Aortic smooth muscle cell (primary cell): Measurements from ENCODE around the gene PPP1R14D. TPM values are rescaled to one million over a fixed set of nuclear protein-coding genes. Genes with fewer than 3 reads are reported as not detected.

ENCODE experiments used
- total RNA-seq: library from RNA; depleted of rRNA; stranded (reverse); fragments of >200 nt; gene quantifications from 2 replicates; pipeline ENCODE4 v1.2.3, GENCODE V29; 2014

PPP1R14D gene, protein sequence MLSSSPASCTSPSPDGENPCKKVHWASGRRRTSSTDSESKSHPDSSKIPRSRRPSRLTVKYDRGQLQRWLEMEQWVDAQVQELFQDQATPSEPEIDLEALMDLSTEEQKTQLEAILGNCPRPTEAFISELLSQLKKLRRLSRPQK
- total RNA-seq, result not detected in 2 replicates

DNA sequence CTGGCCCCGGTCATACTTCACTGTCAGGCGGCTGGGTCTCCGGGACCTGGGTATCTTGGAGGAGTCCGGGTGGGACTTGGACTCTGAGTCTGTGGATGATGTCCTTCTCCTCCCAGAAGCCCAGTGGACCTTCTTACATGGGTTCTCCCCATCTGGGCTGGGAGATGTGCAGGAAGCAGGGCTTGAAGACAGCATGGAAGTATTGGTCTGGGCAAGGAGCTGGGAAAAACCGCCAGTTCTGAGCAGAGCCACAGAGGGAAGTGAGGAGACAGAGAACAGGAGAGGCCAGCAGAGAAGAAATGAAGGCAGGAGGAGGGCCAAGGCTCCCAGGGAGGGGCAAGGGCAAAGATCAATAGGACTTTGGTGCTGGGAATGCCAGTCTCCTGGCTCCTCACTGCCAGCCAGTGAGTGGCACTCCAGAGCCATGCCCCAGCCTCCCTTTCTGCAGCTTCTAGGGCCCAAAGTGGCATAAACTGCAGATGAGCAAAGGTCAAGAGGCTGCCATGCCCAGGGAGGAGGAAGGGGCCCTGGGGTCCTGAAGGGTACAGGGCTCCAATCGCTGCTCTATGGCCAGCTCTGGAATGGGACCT lies at the start of gene PPP1R14D:
PPP1R14D (minus strand) TSS at position 262 of the 590 bp plus-strand sequence; CDS start at position 195, 67 bp downstream.

DNA sequence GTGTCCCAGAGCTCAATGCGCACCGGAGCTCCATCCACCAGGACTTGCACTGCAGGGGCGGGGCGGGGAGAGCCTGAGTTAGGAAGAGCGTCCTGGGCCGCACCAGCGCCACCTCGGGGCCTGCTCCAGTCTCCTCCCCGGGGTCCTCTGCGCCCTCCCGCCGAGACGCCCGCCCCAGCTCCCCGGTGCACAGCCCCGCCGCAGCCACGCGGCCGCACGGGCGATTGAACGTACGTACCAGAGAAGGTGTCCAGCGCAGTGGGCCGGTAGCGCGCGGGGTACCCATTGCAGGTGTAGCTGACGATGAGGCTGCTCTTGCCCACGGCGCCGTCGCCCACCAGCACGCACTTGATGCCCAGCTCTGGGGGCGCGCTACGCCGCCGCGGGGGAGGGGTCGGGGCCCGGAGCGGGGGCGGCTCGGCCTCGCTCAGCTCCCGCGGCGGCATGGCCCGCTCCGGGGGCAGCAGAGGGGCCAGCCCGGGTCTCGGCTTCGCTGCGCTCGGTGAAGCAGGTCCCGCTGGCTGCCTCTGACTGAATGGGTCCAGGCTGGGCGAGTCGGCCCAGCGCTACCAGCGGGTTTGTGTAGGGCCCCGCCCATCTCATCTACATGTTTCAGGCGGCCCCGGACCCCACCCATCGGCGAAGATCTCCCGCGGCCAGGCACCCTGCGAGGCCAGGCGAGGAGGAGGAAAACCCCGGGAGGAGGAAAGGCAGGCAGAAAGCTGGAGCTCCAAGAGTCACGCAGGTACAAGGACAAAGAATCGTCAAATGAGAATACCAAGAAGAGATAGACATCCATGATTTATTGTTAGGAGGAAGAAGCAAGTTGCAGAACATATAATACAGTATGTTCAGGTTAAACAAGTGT lies 45.4 kb upstream of the PPP1R14D start, which contains the start of gene RHOV:
RHOV (minus strand) TSS at position 541 of the 868 bp plus-strand sequence; CDS start at position 446, 95 bp downstream.

DNA sequence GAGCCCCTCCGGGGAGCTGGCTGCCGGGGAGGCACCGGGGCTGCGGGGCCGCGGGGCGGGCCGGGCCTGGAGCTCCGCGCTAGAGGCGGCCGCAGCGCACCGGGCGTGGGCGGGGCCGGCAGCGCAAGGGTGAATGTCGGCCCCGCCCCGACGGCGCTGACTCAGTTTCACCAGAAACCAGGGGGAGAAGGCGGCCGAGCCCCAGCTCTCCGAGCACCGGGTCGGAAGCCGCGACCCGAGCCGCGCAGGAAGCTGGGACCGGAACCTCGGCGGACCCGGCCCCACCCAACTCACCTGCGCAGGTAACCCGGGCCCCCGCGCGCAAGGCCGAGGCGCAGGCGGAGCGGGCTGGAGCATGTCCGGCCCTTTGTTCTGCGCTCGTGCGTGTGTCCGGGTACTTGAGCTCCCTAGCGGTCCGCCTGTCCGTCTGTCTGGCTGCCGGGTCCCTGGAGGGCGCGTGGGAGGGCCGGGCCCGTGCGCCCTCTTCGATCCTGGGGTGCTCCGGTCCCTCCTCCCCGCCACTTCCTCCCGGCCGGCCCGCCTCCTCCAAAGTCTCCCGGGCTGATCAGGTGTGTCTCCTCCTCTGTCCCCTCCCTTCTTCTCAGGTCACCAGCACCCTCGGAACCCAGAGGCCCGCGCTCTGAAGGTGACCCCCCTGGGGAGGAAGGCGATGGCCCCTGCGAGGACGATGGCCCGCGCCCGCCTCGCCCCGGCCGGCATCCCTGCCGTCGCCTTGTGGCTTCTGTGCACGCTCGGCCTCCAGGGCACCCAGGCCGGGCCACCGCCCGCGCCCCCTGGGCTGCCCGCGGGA lies 15.6 kb upstream of the PPP1R14D start, which contains the start of gene SPINT1:
SPINT1 (plus strand) TSS at position 164 of the 811 bp plus-strand sequence; CDS start at position 671, 507 bp downstream.

DNA sequence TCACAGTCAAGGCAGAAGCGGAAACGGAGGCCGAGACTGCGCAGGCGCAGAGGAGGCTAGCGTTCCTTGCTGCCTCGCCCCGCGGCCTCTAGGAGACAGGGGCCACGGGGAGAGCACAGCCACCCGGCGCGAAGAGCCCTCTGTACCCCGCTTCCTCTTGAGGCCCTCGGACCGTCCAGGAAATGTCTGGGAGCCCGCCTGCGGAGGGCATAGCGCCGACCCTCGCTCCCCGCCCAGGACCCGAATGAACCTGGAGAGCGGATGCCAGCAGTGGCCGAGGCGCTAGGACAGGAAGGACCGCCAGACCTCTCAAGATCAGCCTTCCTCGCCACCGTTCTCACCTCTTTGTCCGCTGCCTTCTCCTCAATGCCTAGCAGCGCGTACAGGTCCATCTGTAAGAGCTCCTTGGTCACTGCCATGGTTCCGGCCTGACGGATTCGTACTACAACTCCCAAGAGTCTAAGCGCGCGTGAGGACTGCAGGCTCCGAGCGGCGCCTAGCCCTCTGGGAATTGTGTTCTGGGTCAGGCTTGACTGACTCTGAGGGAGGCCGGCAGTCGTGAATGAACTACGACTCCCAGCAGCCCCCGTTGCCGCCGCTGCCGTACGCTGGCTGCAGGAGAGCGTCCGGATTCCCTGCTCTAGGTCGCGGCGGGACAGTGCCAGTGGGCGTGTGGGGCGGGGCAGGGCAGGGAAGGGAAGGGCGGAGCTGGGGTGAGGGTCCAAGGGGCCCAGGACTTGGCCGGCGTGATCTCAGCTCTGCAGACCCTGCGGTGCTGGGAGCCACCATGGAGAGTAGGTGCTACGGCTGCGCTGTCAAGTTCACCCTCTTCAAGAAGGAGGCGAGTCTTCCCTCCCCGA lies 21.2 kb downstream of the PPP1R14D start, which contains the start of the genes DNAJC17 and ZFYVE19:
DNAJC17 (minus strand) TSS at position 446 of the 860 bp plus-strand sequence; CDS start at position 419, 27 bp downstream.
ZFYVE19 (plus strand) TSS at position 62 of the 860 bp plus-strand sequence; CDS start at position 563, 501 bp downstream.

DNA sequence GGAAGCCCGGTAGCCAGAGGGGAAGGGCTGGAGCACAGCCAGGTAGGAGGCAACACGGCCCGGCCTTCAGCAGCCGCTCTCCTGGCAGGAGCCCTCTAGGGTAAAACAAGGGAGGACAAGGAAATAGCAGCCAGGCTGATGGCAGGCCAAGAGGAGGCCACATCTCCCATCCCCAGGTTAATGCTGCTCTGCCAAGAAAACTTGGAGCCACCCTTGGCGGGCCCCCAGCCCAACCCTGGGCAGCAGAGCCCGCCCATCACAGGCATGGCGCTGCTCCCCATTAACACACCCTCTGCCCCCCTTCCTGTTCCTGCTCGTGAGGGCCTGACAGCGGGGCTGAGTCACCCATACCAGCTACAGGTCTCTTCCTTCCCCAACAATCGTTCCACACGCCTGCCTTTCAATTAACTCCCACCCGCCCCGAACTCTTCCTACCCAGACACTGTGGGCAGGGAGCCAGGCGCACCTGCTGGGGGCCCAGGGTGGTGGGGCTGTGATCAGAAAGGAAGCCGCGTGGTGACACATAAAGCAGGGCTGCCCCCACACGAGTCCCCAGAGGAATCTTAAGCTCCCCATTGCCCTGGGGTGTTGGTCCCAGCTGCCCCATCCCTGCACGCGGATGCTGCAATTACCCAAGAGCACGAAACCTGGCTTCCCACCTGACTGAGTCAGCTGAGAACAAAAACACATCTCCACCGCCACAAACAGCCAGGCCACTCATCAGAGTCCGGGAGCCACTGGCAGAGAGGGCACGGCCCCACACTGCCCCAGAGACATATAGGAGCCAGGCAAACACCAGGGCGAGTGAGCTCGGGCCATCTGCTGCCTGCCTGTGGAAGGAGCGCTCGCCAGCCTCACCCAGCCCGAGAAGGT lies 59.0 kb downstream of the PPP1R14D start, which contains the start of gene C15orf62:
C15orf62 (plus strand) TSS at position 707 of the 873 bp plus-strand sequence. CDS start 516 bp downstream, outside the sequence.

Other genes with a start within 250 kb of the PPP1R14D start
- gene KNL1, start 234.5 kb downstream of the PPP1R14D start, total RNA-seq, result 10.8 and 15.3 TPM in 2 replicates
- gene RAD51, start 133.5 kb downstream of the PPP1R14D start, total RNA-seq, result 4.0 and 6.9 TPM in 2 replicates
- 16.0 and 24.0 TPM in 2 replicates for gene RMDN3, start 73.5 kb downstream of the PPP1R14D start, total RNA-seq
- gene GCHFR, start 64.6 kb downstream of the PPP1R14D start, total RNA-seq, result 2.4 and 3.2 TPM in 2 replicates
- under 0.01 and 0.06 TPM in 2 replicates for gene C15orf62, start 58.7 kb downstream of the PPP1R14D start, total RNA-seq
- gene ZFYVE19, start 21.6 kb downstream of the PPP1R14D start, total RNA-seq, result 13.7 and 14.0 TPM in 2 replicates
- gene DNAJC17, start 21.2 kb downstream of the PPP1R14D start, total RNA-seq, result 19.3 and 35.3 TPM in 2 replicates
- 0.06 and 0.26 TPM in 2 replicates for gene SPINT1, start 15.3 kb upstream of the PPP1R14D start, total RNA-seq
- 0.06 TPM in 1 of 2 replicates, not detected in the other for gene RHOV, start 45.5 kb upstream of the PPP1R14D start, total RNA-seq
- 41.8 and 51.5 TPM in 2 replicates for gene VPS18, start 65.7 kb upstream of the PPP1R14D start, total RNA-seq
- gene DLL4, start 100.6 kb upstream of the PPP1R14D start, total RNA-seq, result 0.56 and 1.5 TPM in 2 replicates
- gene CHAC1, start 124.8 kb upstream of the PPP1R14D start, total RNA-seq, result 2.8 and 5.3 TPM in 2 replicates